PC-9 (cell line): ENCODE measurements around the gene EFNA2.

Experiments
- CTCF ChIP-seq: fragments of 200-600 bp; sonication (generic); conservative IDR thresholded peaks from 2 replicates; pipeline ENCODE4 v1.6.1; 2017; ENCODE audit warnings: mixed run types, antibody characterized with exemption, mild to moderate bottlenecking, moderate library complexity
- EZH2 ChIP-seq: fragments of 200-600 bp; sonication (generic); IDR thresholded peaks from 2 replicates; pipeline ENCODE4 v1.8.0; 2017; ENCODE audit warnings: antibody characterized with exemption, low read depth

- TF ChIP-seq CTCF (no peak), EZH2 (no peak)
These were observed 28.8 kb upstream of the EFNA2 start for GRCh38 chr19:1256646-1257474.
